HG02588 (cell line): ENCODE results near the gene GPR149.
"Not testable (repeated sequence)": the region's sequence is repeated elsewhere in the genome, so short reads cannot be mapped to it uniquely, and the experiment has no call there.

Experiments
- ATAC-seq: cut with Tn5 transposase; IDR thresholded peaks from one replicate; pipeline ENCODE4 v1.9.1; 2021; ENCODE audit warnings: mild to moderate bottlenecking, moderate library complexity; ENCODE audit not compliant: unreplicated experiment

GPR149 gene

DNA sequence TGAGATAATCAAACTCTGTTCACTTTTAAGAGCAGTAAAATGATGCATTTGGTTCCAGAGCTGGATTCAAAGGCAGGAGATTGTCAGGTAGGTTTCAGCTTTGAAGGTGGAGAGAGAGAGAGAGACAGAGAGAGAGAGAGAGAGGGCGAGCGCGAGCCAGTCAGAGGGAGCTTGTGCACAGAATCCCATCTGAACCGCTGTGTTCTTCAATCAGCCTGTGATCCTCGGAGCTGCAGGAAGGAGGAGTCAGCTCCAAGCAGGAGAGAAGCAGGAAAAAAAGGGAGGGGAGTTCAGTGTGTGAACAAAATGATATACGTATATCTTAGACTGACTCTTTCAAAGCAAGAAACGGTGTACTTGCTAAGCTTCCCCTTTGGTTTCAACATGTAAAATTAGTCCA, at the start of gene GPR149:
Gene GPR149 (minus strand): TSS at position 177 of the 400 bp plus-strand sequence. CDS start 575 bp downstream, outside the sequence.
- ATAC-seq: no peak

- ATAC-seq: no peak
Observed at GRCh38 chr3:154473769-154474168, 43.8 kb upstream of the GPR149 start.

- ATAC-seq: no peak
Observed at GRCh38 chr3:154469585-154469984, 39.6 kb upstream of the GPR149 start.

GRCh38 chr3:154464440-154465190, 34.6 kb upstream of the GPR149 start:
- no peak for ATAC-seq

DNA sequence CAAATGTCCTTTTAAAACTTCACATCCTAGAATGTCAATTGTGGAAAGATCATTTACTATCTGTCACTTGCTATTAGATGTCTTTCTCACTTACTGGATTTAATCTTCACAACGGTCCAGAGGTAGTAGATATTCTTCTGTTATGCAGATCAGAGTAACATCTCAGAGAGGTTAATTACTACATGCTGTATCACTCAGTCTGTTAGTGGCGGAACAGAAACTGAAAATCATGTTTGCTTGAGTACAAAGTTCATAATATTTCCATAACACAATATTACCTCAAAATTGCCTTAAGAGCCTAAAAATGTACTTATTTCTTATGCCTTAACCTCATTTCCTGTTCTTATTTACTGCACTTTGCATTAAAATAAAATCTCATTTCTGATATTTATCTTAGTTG, 28.6 kb upstream of the GPR149 start:
- no peak for ATAC-seq

DNA sequence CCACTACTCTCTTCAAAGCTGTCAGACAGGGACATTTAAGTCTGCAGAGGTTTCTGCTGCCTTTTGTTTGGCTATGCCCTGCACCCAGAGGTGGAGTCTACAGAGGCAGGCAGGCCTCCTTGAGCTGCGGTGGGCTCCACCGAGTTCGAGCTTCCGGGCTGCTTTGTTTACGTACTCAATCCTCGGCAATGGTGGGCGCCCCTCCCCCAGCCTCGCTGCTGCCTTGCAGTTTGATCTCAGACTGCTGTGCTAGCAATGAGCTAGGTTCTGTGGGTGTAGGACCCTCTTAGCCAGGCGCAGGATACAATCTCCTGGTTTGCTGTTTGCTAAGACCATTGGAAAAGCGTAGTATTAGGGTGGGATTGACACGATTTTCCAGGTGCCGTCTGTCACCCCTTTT, 9.1 kb upstream of the GPR149 start:
- ATAC-seq: not testable (repeated sequence)

- ATAC-seq: no peak
Observed at GRCh38 chr3:154431043-154431442, 1.1 kb upstream of the GPR149 start.

GRCh38 chr3:154428286-154429206, 1.4 kb downstream of the GPR149 start:
- no peak for ATAC-seq

DNA sequence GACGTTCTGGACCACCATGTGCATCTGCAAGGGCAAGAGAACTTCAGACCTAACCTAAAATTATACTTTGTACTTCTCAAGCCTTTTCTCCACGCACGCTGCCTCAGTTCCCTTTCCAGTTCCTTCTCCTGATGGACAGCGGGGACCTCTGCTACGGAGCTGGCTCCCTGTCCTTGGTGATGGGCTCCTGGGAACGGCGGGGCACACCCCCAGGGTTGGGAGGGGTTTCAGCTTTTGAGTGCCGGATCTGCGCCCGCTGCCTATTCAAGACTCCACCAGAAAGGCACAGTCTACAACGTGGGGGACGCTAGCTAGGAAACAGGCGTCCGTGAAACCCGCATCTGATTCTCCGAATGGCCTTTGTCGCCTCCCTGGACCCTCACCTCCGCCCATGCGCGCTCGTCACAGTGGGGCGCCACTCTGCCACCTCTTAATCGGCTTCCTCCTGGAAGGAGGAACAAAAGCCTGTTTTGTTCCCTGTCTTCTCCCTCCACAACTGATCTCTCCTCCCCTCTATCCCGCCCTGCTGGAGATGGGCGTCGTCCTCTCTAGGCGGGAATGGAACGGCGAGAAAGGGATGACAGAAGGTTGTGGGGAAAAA, 2.2 kb downstream of the GPR149 start:
- ATAC-seq: no peak

DNA sequence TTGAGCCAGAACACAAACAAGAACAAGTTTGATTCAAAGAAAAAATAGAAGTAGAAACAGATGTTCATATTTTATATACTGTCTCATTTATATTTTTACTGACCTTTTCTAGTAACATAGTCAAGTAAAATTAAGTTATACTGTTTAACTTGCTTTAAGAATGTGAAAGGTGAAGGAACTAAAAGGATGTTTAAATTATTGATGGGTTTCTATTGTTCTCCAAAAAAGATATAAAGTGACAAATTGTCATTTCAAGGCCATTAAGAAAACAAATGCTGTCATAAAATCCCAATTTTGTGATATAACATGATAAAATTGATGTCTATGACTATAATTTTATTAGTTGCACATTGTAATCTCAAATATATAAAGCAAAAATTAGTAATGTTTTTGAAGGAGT, 7.3 kb downstream of the GPR149 start:
- ATAC-seq: no peak

DNA sequence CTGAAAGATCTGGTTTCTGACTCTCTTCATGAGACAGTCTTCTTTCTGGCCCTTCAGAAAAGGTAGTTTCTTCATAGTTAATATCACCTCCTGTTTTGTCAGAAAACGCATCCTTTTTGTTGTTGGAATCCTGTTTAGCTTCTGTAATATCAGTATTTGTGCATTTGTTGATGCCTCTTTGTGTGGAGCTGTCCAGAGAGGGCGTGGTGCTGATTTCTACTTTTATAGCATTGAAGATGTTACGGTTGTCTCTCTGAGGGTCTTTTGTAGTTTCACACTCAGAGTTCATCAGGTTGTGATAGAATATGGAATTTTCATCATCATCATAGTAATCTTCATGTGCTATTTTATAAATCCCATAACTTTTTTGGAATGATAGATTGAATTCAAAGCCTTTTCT, 8.9 kb downstream of the GPR149 start:
- no peak for ATAC-seq

- peak; percentile 94 for ATAC-seq
Observed at GRCh38 chr3:154398084-154398967, 31.7 kb downstream of the GPR149 start.

GRCh38 chr3:154389861-154390260, 40.1 kb downstream of the GPR149 start:
- no peak for ATAC-seq

DNA sequence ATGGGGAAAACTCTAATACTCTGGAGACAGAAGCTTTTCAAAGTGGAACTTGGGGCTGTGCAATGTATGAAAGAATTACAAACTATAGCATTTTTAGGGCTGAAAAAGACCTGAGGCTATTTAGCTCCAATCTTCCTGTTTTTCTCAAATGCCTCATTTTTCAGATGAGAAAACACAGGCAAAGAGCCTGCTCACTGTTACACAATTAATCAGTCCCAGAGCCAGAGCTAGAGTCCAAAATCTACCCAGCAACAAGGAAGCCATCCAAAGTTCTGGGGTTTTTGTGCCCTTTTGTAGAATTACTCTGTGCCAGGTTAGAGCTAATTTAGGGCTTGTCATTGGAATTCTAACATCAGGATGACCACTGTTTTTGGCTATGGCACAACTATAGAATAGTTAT, 45.5 kb downstream of the GPR149 start:
- ATAC-seq: no peak

- no peak for ATAC-seq
Observed at GRCh38 chr3:154378311-154378710, 51.7 kb downstream of the GPR149 start.

DNA sequence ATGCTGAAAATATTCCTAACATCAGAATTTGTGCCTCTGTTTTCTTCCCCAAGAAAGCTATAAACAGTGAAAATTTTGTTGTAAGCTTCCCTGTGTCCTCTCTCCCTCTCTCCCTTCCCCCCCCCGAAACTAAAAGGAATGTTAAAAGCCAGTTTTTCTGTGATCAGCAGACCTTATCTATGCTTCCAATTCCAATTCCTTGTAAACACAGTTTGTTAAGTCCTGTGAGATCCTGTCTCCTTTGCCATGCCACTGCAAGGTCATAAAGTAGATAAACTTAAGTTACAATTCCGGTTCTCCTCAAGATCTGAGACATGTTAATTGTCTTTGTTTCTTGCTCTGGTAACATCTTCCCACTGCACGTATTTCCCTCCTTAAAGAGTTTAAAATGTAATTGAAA, 62.8 kb downstream of the GPR149 start:
- ATAC-seq: no peak

- ATAC-seq: no peak
Observed at GRCh38 chr3:154364849-154365248, 65.1 kb downstream of the GPR149 start.

GRCh38 chr3:154361099-154361498, 68.9 kb downstream of the GPR149 start:
- no peak for ATAC-seq

GRCh38 chr3:154356009-154356408, 74.0 kb downstream of the GPR149 start:
- no peak for ATAC-seq

DNA sequence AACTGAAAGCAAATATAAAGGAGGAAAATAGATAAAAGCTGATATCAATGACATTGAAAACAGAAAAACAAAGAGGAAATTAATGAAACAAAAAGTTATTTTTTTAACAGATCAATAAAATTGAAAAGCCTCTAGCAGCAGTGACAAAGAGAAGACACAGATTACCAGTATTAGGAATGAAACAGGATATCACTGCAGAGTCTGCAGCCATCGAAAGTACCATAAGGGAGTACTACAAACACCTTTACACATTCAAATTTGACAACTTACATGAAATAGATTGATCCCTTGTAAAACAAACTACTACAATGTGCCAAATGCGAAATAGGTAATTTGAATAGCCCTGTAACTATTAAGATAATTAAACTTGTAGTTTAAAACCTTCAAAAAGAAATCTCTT, 80.8 kb downstream of the GPR149 start:
- no peak for ATAC-seq
